Measurements from ENCODE around the gene TJP2.

TJP2 gene

GRCh38 chr9:69147041-69147834, 26.8 kb upstream of the TJP2 start:
- no peak overlapping the region for H3K4me3 ChIP-seq (ENCODE audit: low read depth, low read length)
- no peak for DNase-seq (ENCODE audit: low read depth)
- TF ChIP-seq CTCF (IDR thresholded peaks at IDR 0.05; ENCODE audit: insufficient read depth, low read depth, low read length, missing control alignments), result no peak

- H3K4me3 ChIP-seq (ENCODE audit: low read depth, low read length), result no peak overlapping the region
- DNase-seq (ENCODE audit: low read depth), result no peak
- no peak for TF ChIP-seq CTCF (IDR thresholded peaks at IDR 0.05; ENCODE audit: insufficient read depth, low read depth, low read length, missing control alignments)
Measured at GRCh38 chr9:69149321-69149807, 24.7 kb upstream of the TJP2 start.

- no peak for TF ChIP-seq CTCF (IDR thresholded peaks at IDR 0.05; ENCODE audit: insufficient read depth, low read depth, low read length, missing control alignments)
- DNase-seq (ENCODE audit: low read depth), result no peak
- H3K4me3 ChIP-seq (ENCODE audit: low read depth, low read length), result no peak overlapping the region
Measured at GRCh38 chr9:69151506-69151905, 22.6 kb upstream of the TJP2 start.

- H3K4me3 ChIP-seq (ENCODE audit: low read depth, low read length), result no peak overlapping the region
- TF ChIP-seq CTCF (IDR thresholded peaks at IDR 0.05; ENCODE audit: insufficient read depth, low read depth, low read length, missing control alignments), result no peak
- no peak for DNase-seq (ENCODE audit: low read depth)
Measured at GRCh38 chr9:69153707-69154521, 20.2 kb upstream of the TJP2 start.

- DNase-seq (ENCODE audit: low read depth), result peak; percentile 62
- no peak for TF ChIP-seq CTCF (IDR thresholded peaks at IDR 0.05; ENCODE audit: insufficient read depth, low read depth, low read length, missing control alignments)
- H3K4me3 ChIP-seq (ENCODE audit: low read depth, low read length), result no peak overlapping the region
Measured at GRCh38 chr9:69155341-69156030, 18.6 kb upstream of the TJP2 start.

- no peak for TF ChIP-seq CTCF (IDR thresholded peaks at IDR 0.05; ENCODE audit: insufficient read depth, low read depth, low read length, missing control alignments)
- DNase-seq (ENCODE audit: low read depth), result no peak
- H3K4me3 ChIP-seq (ENCODE audit: low read depth, low read length), result no peak overlapping the region
Measured at GRCh38 chr9:69157751-69158466, 16.2 kb upstream of the TJP2 start.
